GM23338 (cell line): Measurements from ENCODE around the gene IGDCC3. TPM values are rescaled to one million over a fixed set of nuclear protein-coding genes. Genes with fewer than 3 reads are reported as not detected.

Source experiments
- ATAC-seq: fragments of 200-7000 bp; cut with Tn5 transposase; 3 replicates; pipeline ENCODE4 v1.9.1; 2020
- DNase-seq: peaks from one replicate; pipeline ENCODE4 v3.0.0-alpha.2; 2015; ENCODE audit warnings: low spot score
- H2AFZ ChIP-seq: fragments of 200-600 bp; sonication (generic); 2 replicates; pipeline ENCODE4 v1.8.0; 2016; ENCODE audit warnings: antibody characterized with exemption, mild to moderate bottlenecking, moderate library complexity
- H3F3A ChIP-seq: fragments of 200-600 bp; sonication (generic); replicated peaks from 2 replicates; pipeline ENCODE4 v1.8.0; 2017; ENCODE audit warnings: antibody characterized with exemption, mixed run types, low read depth
- H3K27ac ChIP-seq: fragments of 200-600 bp; sonication (generic); 2 replicates; pipeline ENCODE4 v1.6.1; 2016; ENCODE audit warnings: low read depth
- H3K27me3 ChIP-seq: fragments of 200-600 bp; sonication (generic); 2 replicates; pipeline ENCODE4 v1.8.0; 2016; ENCODE audit warnings: mild to moderate bottlenecking, mixed run types, moderate library complexity; ENCODE audit not compliant: insufficient read depth
- H3K36me3 ChIP-seq: fragments of 200-600 bp; sonication (generic); 2 replicates; pipeline ENCODE4 v1.8.0; 2016; ENCODE audit warnings: mild to moderate bottlenecking; ENCODE audit not compliant: insufficient read depth
- H3K4me1 ChIP-seq: fragments of 200-600 bp; sonication (generic); 2 replicates; pipeline ENCODE4 v1.8.0; 2016; ENCODE audit warnings: mild to moderate bottlenecking, moderate library complexity; ENCODE audit not compliant: insufficient read depth
- H3K4me2 ChIP-seq: fragments of 200-600 bp; sonication (generic); 2 replicates; pipeline ENCODE4 v1.7.1; 2017; ENCODE audit warnings: mixed run types
- H3K4me3 ChIP-seq: fragments of 200-600 bp; sonication (generic); 2 replicates; pipeline ENCODE4 v1.6.1; 2016; ENCODE audit warnings: mixed run types
- H3K79me2 ChIP-seq: fragments of 200-600 bp; sonication (generic); replicated peaks from 2 replicates; pipeline ENCODE4 v1.8.0; 2017; ENCODE audit warnings: mild to moderate bottlenecking; ENCODE audit not compliant: insufficient read depth
- H3K9me2 ChIP-seq: fragments of 200-600 bp; sonication (generic); 2 replicates; pipeline ENCODE4 v1.8.0; 2017; ENCODE audit not compliant: insufficient read depth
- H4K20me1 ChIP-seq: fragments of 200-600 bp; sonication (generic); replicated peaks from 2 replicates; pipeline ENCODE4 v1.8.0; 2017; ENCODE audit warnings: mild to moderate bottlenecking; ENCODE audit not compliant: insufficient read depth
- H3K27ac Mint-ChIP-seq: 2 replicates; pipeline ENCODE4 v1.8.0; 2020; ENCODE audit warnings: inconsistent platforms, mild to moderate bottlenecking, moderate library complexity, mixed read lengths
- H3K27me3 Mint-ChIP-seq: 3 replicates; pipeline ENCODE4 v1.8.0; 2022; ENCODE audit warnings: low read depth, mild to moderate bottlenecking, moderate library complexity, mixed read lengths, inconsistent platforms; ENCODE audit not compliant: insufficient read depth, poor library complexity
- H3K36me3 Mint-ChIP-seq: 3 replicates; pipeline ENCODE4 v1.8.0; 2021; ENCODE audit warnings: low read depth, mild to moderate bottlenecking, inconsistent platforms, moderate library complexity, mixed read lengths
- H3K4me1 Mint-ChIP-seq: 3 replicates; pipeline ENCODE4 v1.8.0; 2020; ENCODE audit warnings: mild to moderate bottlenecking, inconsistent platforms, mixed read lengths
- H3K4me3 Mint-ChIP-seq: 3 replicates; pipeline ENCODE4 v1.8.0; 2021; ENCODE audit warnings: moderate library complexity, mild to moderate bottlenecking, inconsistent platforms, mixed read lengths
- H3K9me3 Mint-ChIP-seq: 3 replicates; pipeline ENCODE4 v1.8.0; 2020; ENCODE audit warnings: moderate library complexity, mild to moderate bottlenecking, inconsistent platforms, mixed read lengths
- CREB1 ChIP-seq: fragments of 250-450 bp; sonication (Bioruptor Pico); IDR thresholded peaks from 2 replicates; pipeline ENCODE4 v1.5.0; 2020; ENCODE audit warnings: low read depth, mild to moderate bottlenecking, moderate library complexity
- CTCF ChIP-seq, 2 experiments: fragments of 200-600 bp in 1 of 2; sonication (generic) in 1 of 2; conservative IDR thresholded peaks; 2 replicates each; pipeline versions ENCODE4 v1.5.1 to v1.6.1; 2016 to 2017; ENCODE audit warnings: antibody characterized with exemption in 2 of 2, low read depth in 2 of 2, mild to moderate bottlenecking in 2 of 2, moderate library complexity in 1 of 2
- ETS1 ChIP-seq: IDR thresholded peaks from 2 replicates; pipeline ENCODE4 v1.6.1; 2016; ENCODE audit warnings: antibody characterized with exemption
- EZH2 ChIP-seq: fragments of 200-600 bp; sonication (generic); IDR thresholded peaks from one replicate; pipeline ENCODE4 v1.8.0; 2017; ENCODE audit warnings: antibody characterized with exemption, mild to moderate bottlenecking, low read depth; ENCODE audit not compliant: unreplicated experiment
- EZH2phosphoT487 ChIP-seq: fragments of 200-600 bp; sonication (generic); IDR thresholded peaks from one replicate; pipeline ENCODE4 v1.8.1; 2018; ENCODE audit warnings: antibody characterized with exemption; ENCODE audit not compliant: unreplicated experiment
- JUNB ChIP-seq: IDR thresholded peaks from one replicate; pipeline ENCODE4 v1.6.1; 2016; ENCODE audit warnings: antibody characterized with exemption; ENCODE audit not compliant: unreplicated experiment
- NANOG ChIP-seq: IDR thresholded peaks from 2 replicates; pipeline ENCODE4 v1.6.1; 2016; ENCODE audit warnings: antibody characterized with exemption, borderline replicate concordance
- POLR2AphosphoS5 ChIP-seq: IDR thresholded peaks from 2 replicates; pipeline ENCODE4 v1.6.1; 2016; ENCODE audit warnings: antibody characterized with exemption, low read depth
- REST ChIP-seq: IDR thresholded peaks from one replicate; pipeline ENCODE4 v1.6.1; 2018; ENCODE audit warnings: antibody characterized with exemption; ENCODE audit not compliant: unreplicated experiment
- STAT1 ChIP-seq: IDR thresholded peaks from one replicate; pipeline ENCODE4 v1.6.1; 2016; ENCODE audit warnings: antibody characterized with exemption; ENCODE audit not compliant: unreplicated experiment
- ZNF114 ChIP-seq: fragments of 250-450 bp; sonication (Bioruptor Pico); IDR thresholded peaks from 2 replicates; pipeline ENCODE4 v1.5.0; 2020; ENCODE audit warnings: mild to moderate bottlenecking, moderate library complexity
- ZNF331 ChIP-seq: fragments of 250-450 bp; sonication (Bioruptor Pico); IDR thresholded peaks from 2 replicates; pipeline ENCODE4 v1.5.0; 2020; ENCODE audit warnings: low read depth, mild to moderate bottlenecking, moderate library complexity
- ZNF462 ChIP-seq: fragments of 250-450 bp; sonication (Bioruptor Pico); IDR thresholded peaks from 2 replicates; pipeline ENCODE4 v1.5.0; 2020; ENCODE audit warnings: mild to moderate bottlenecking, moderate library complexity
- polyA plus RNA-seq: library from polyadenylated mRNA; unstranded; fragments of >200 nt; fragmentation: Nextera tagmentation; extraction: Ambion mirVana; gene quantifications from 2 replicates; pipeline ENCODE4 v1.2.1, GENCODE V29; 2016
- total RNA-seq: library from RNA; depleted of rRNA; stranded (reverse); fragments of >200 nt; shearing (Covaris generic); gene quantifications from 2 replicates; pipeline ENCODE4 v1.2.3, GENCODE V29; 2014

Gene IGDCC3
- total and polyA plus RNA-seq, 2 experiments from 2014 or later = 15.3 to 30.7 TPM

GRCh38 chr15:65404186-65404872 is 26.5 kb upstream of the IGDCC3 start:
- Histone ChIP-seq H4K20me1 (no peaks in the 10 kb centered on the region), H3K27ac (no peak overlapping the region), H3K4me1 (peaks cover 15% of the 10 kb centered on the region), H3K27me3 (peaks cover 6% of the 10 kb centered on the region), H3K9me2 (no peaks in the 10 kb centered on the region), H3K4me3 (no peak overlapping the region), H3K79me2 (no peaks in the 10 kb centered on the region), H3F3A (peaks cover 6% of the 10 kb centered on the region; the same call in 1 of the 2 replicates), H3K36me3 (no peaks in the 10 kb centered on the region), H2AFZ (no peak overlapping the region), H3K4me2 (peak overlapping the region; percentile 59; the same call in 1 of the 2 replicates)
- Mint-ChIP-seq H3K9me3 (no peaks in the 10 kb centered on the region), H3K36me3 (peaks cover 9% of the 10 kb centered on the region), H3K27me3 (peaks cover 7% of the 10 kb centered on the region), H3K27ac (no peak overlapping the region), H3K4me3 (no peak overlapping the region; the same call in 2 of the 3 replicates), H3K4me1 (peaks cover 41% of the 10 kb centered on the region)
- TF ChIP-seq CTCF (conservative IDR thresholded peaks at IDR 0.05; ENCODE audit: low read depth in 2 of 2) (no peak), STAT1 (no peak), EZH2phosphoT487 (no peak), ZNF331 (CRISPR knock-in tag) (no peak), NANOG (no peak), POLR2AphosphoS5 (no peak), ETS1 (no peak), REST (no peak), JUNB (no peak), ZNF114 (CRISPR knock-in tag) (no peak), ZNF462 (CRISPR knock-in tag) (no peak), CREB1 (CRISPR knock-in tag) (no peak), EZH2 (no peak)
- ATAC-seq (peak; percentile 6), DNase-seq (peak; percentile 82)
